Right ventricle myocardium inferior (tissue), 1 donor: ENCODE results near the gene NOXO1. TPM values are rescaled to one million over a fixed set of nuclear protein-coding genes. Genes with fewer than 3 reads are reported as not detected.
"Not testable (repeated sequence)": the region's sequence is repeated elsewhere in the genome, so short reads cannot be mapped to it uniquely, and the experiment has no call there.

ENCODE experiments used
- ATAC-seq: fragments of 200-7000 bp; cut with Tn5 transposase; one replicate; pipeline ENCODE4 v1.9.1; 2020; ENCODE audit warnings: mild to moderate bottlenecking, moderate library complexity
- DNase-seq: peaks from one replicate; pipeline ENCODE4 v3.0.0; 2021; ENCODE audit errors: missing footprints
- intact Hi-C: fragments of 100-400 bp; cut with DNase I; formaldehyde crosslinking; loops from one replicate; pipeline ENCODE4 v1.11.0; 2022
- total RNA-seq: library from RNA; stranded (reverse); fragmentation: NEBNext Ultra II Directional; extraction: Animal tissue kit (Norgen Biotek cat#: 25700); gene quantifications from one replicate; pipeline ENCODE4 v1.2.1, GENCODE V29; 2021
- donor health status: DM: no; HTN: yes; CAD: no; lungs with severe emphysema.

NOXO1 gene
- total RNA-seq, 1 donor from 2014 or later: 0.22 TPM

GRCh38 chr16:1953734-1954133, 27.5 kb downstream of the NOXO1 start:
- intact Hi-C loops: no loop called here

GRCh38 chr16:1950559-1950958, 30.7 kb downstream of the NOXO1 start:
- intact Hi-C loops: no loop called here
- peak; percentile 57 for ATAC-seq
- DNase-seq: peak; percentile 60

More at GRCh38 chr16:1953734-1954133, 27.5 kb downstream of the NOXO1 start:
- ATAC-seq (peak; percentile 17), DNase-seq (peak; percentile 58)

GRCh38 chr16:1950047-1950446, 31.2 kb downstream of the NOXO1 start:
- peak; percentile 8 for ATAC-seq
- peak; percentile 37 for DNase-seq
- intact Hi-C loops: no loop called here

- intact Hi-C loops: no loop called here
- DNase-seq (peak; percentile 4), ATAC-seq (no peak)
These were observed 31.8 kb downstream of the NOXO1 start for GRCh38 chr16:1949507-1949906.

- ATAC-seq: no peak
- peak; percentile 53 for DNase-seq
- intact Hi-C loops: no loop called here
These were observed 33.9 kb downstream of the NOXO1 start for GRCh38 chr16:1947369-1947670.

- ATAC-seq (no peak), DNase-seq (peak; percentile 63)
- intact Hi-C loops: no loop called here
These were observed 34.5 kb downstream of the NOXO1 start for GRCh38 chr16:1946495-1947368.

- intact Hi-C loops: no loop called here
- DNase-seq: peak; percentile 22
- ATAC-seq: no peak
These were observed 35.5 kb downstream of the NOXO1 start for GRCh38 chr16:1945559-1946391.

- intact Hi-C loops: no loop called here
- DNase-seq (peak; percentile 56), ATAC-seq (no peak)
These were observed 36.6 kb downstream of the NOXO1 start for GRCh38 chr16:1944612-1945199.

GRCh38 chr16:1942810-1943726, 38.2 kb downstream of the NOXO1 start, which contains the start of gene MSRB1:
Gene MSRB1, minus strand, starts transcription at chr16:1943199. Its CDS starts 43 bp downstream, at chr16:1943156.
- intact Hi-C loops: no loop called here
- ATAC-seq (peak; percentile 96), DNase-seq (peak; percentile 100)

- intact Hi-C loops: no loop called here
- ATAC-seq (peak; percentile 3), DNase-seq (peak; percentile 69)
These were observed 39.0 kb downstream of the NOXO1 start for GRCh38 chr16:1942047-1942809.

- intact Hi-C loops: no loop called here
- no peak for ATAC-seq
- peak; percentile 59 for DNase-seq
These were observed 39.9 kb downstream of the NOXO1 start for GRCh38 chr16:1941162-1942046.

- intact Hi-C loops: no loop called here
- no peak for ATAC-seq
- DNase-seq: peak; percentile 59
These were observed 40.8 kb downstream of the NOXO1 start for GRCh38 chr16:1940273-1941161.

GRCh38 chr16:1939833-1940232, 41.4 kb downstream of the NOXO1 start:
- intact Hi-C loops, ATAC-seq: not testable (repeated sequence)
- peak; percentile 16 for DNase-seq

- peak; percentile 43 for DNase-seq
- intact Hi-C loops: no loop called here
These were observed 42.4 kb downstream of the NOXO1 start for GRCh38 chr16:1938910-1939309.

GRCh38 chr16:1938316-1938715, 43.0 kb downstream of the NOXO1 start:
- intact Hi-C loops: no loop called here
- DNase-seq (peak; percentile 76), ATAC-seq (no peak)

More at GRCh38 chr16:1938910-1939309, 42.4 kb downstream of the NOXO1 start:
- no peak for ATAC-seq
